Epithelial cell of esophagus (primary cell): Measurements from ENCODE around the gene DIP2C.

ENCODE experiments used
- DNase-seq: peaks from one replicate; pipeline ENCODE4 v3.0.0; 2010; ENCODE audit warnings: low read depth
- H3K4me3 ChIP-seq: 2 replicates; pipeline ENCODE4 v1.5.1; 2011; ENCODE audit warnings: mild to moderate bottlenecking, low read length, control low read depth
- TF ChIP-seq, protein P1 (sequence below): IDR thresholded peaks from 2 replicates; pipeline ENCODE4 v1.5.1; 2011; ENCODE audit warnings: low read depth, mild to moderate bottlenecking, low read length, control low read depth, inconsistent platforms; ENCODE audit not compliant: insufficient read depth; ENCODE audit errors: missing control alignments

Gene DIP2C

DNA sequence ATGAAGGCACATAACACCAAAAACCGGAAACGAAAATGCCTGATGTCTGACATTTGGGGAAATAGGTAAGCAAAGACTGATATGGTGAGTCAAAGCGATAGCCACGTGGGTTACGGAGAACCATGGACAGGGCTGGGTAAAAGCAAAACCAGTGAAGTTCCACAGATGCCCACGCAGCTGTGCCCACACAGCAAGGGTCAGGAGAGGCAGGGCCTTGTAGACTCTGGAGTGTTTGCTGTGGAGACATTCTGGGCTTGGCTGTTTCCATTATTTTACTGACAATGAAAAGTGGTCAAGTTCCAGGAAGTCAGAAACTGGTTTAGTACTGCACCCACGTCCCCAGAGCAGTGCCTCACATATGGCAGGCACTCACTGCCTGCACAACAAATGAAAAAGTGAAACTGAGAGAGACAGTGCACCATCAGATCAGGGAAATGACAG lies 405.5 kb downstream of the DIP2C start:
- H3K4me3 ChIP-seq = no peak overlapping the region
- TF ChIP-seq, protein P1, sequence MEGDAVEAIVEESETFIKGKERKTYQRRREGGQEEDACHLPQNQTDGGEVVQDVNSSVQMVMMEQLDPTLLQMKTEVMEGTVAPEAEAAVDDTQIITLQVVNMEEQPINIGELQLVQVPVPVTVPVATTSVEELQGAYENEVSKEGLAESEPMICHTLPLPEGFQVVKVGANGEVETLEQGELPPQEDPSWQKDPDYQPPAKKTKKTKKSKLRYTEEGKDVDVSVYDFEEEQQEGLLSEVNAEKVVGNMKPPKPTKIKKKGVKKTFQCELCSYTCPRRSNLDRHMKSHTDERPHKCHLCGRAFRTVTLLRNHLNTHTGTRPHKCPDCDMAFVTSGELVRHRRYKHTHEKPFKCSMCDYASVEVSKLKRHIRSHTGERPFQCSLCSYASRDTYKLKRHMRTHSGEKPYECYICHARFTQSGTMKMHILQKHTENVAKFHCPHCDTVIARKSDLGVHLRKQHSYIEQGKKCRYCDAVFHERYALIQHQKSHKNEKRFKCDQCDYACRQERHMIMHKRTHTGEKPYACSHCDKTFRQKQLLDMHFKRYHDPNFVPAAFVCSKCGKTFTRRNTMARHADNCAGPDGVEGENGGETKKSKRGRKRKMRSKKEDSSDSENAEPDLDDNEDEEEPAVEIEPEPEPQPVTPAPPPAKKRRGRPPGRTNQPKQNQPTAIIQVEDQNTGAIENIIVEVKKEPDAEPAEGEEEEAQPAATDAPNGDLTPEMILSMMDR = no peak
- no peak for DNase-seq

DNA sequence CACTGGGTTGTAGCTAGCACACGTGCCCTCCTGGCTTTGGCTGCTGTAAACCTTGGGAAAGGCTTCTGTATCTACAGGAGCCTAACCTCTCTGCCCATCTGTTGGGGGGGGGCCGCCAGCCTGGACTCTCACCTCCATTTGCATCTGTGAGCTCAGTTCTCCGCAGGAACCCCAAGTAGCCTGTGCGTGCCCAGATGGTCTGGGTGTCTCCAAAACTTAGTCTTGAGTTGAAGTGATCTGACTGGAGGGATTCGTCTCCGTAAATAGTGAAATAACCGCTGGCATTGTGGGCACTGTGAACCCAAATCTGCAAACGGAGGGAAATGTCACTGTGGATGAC lies 406.4 kb downstream of the DIP2C start:
- DNase-seq = no peak
- TF ChIP-seq, protein P1 = no peak
- no peak overlapping the region for H3K4me3 ChIP-seq

DNA sequence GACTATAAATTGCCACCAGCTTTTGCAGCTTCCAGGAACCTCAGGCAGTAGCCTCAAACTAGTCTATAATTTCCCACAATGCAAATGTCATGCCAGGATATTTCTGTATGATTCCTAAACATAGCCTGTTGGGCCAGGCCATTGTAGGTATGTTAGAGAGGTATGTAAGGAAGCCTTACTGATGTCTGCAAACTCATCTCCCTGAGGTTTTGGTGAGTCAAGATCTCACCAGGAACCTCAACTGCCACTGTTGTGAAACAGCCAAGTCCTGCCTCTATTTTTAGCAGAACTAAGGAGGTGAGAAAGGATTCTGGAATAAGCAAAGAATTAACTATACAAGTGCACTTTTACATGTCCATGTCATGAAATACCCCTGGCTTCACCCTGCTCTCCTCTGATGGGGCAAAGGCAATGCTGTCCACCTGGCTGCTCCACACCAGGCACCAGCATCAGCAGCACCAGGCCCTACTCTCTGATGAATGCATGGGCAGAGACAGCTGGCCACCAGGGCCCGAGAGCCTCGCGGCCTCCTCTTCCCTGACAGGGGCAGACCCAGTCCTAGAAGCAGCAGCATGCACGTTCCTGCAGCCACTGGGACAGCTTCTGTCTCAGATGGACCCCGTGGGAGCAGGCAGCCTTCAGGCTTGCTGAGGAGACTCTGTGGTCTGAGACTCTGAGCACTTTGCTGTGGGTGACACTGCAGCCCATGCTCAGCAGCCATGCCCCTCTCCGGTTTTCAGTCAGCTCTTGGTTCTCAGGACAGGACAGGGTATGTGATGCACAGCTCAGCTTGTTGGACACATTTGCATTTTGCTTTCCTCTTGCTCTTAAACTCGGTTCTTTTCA lies 407.0 kb downstream of the DIP2C start:
- no peak overlapping the region for H3K4me3 ChIP-seq
- TF ChIP-seq, protein P1 = no peak
- DNase-seq = peak; percentile 66

DNA sequence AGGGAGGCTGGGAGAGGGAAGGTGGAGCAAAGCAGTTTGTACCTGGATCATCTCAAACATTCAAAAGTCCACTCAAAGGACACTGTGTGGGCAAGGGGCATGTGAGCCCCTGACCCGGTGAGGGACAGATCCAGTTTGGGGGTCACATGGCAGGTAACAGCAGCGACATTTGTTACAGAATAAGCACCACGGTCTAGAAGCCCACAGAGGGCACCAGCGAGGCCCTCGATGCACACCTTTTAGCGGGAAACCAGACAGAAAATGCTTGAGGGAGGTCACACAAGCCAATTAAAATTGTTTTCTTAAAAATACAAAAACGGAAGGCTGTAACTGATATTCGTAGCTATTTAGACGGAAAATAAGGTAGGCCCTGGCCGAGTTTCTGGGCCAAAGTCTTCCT lies 409.8 kb downstream of the DIP2C start:
- no peak overlapping the region for H3K4me3 ChIP-seq
- TF ChIP-seq, protein P1 = no peak
- no peak for DNase-seq

DNA sequence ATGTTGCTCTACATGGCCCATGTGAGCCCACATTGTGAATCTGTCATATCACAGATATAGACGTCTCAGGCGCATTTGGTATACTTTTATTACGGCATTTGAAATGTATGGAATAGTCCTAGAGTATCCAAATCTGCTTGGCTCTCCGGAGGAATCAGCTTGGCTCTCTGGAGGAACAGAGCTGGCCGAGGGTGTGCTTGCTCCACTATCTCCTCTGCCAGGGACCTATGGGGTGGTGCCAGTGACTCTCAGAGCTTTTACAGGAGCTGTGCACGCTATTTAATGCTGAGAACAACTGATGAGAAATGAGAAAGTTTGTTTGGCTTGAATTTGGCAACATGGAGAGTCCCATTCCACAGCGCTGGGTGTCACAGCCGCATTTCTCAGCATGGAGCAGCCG lies 410.2 kb downstream of the DIP2C start:
- no peak for DNase-seq
- TF ChIP-seq, protein P1 = no peak
- H3K4me3 ChIP-seq = no peak overlapping the region

DNA sequence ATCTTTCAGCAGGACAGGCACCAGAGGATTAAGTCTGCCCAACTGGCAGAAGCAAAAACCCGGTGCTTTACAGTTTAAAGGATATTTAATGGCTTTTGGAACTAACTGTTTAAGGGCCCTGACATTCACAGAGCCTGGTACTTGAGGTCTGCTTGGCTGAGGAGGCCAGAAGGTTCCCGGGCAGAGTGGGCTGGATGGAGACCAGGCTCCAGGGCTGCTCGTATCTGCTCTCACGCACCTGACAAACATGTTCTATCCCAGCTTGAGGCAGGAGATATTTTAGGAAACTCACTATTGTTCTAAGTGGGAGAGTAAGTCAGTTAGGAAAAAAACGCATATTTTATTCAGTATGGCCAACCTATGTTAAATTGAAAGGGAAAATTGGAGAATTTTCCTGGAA lies 410.8 kb downstream of the DIP2C start:
- no peak overlapping the region for H3K4me3 ChIP-seq
- TF ChIP-seq, protein P1 = no peak
- DNase-seq = no peak

DNA sequence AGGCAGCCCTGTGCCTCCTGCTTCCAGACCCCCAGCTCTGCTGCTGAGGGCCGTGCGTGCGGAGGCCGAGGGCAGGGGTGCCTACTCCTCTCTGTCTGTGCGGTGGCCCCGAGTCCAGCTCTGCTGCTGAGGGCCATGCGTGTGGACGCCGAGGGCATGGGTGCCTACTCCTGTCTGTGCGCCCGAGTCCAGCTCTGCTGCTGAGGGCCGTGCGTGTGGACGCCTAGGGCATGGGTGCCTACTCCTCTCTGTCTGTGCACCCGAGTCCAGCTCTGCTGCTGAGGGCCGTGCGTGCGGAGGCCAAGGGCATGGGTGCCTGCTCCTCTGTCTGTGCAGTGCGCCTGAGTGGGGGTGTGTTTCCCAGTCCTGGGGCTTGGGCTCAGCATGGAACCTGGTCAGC lies 411.5 kb downstream of the DIP2C start:
- no peak for DNase-seq
- H3K4me3 ChIP-seq = no peak overlapping the region
- TF ChIP-seq, protein P1 = no peak
